Vagina (tissue), 2 donors: ENCODE data around the gene GNB1L.

Experiments
- CTCF ChIP-seq, 3 experiments: fragments of 450-650 bp in 2 of 3; fragments of 200-600 bp in 1 of 3; sonication (generic) in 1 of 3; IDR thresholded peaks; one replicate each; pipeline ENCODE4 v1.5.1; 2017 to 2019; ENCODE audit warnings: antibody characterized with exemption in 3 of 3, mild to moderate bottlenecking in 2 of 3, moderate library complexity in 2 of 3
- POLR2A ChIP-seq, 2 donors: fragments of 450-650 bp; IDR thresholded peaks; one replicate each; pipeline ENCODE4 v1.6.1; 2017; ENCODE audit warnings: antibody characterized with exemption in 2 of 2, mild to moderate bottlenecking in 2 of 2, moderate library complexity in 2 of 2

- TF ChIP-seq POLR2A (IDR thresholded peaks at IDR 0.05) (no peak), CTCF (IDR thresholded peaks at IDR 0.05) (no peak)
Measured at GRCh38 chr22:19742160-19743066, 112.3 kb downstream of the GNB1L start.
